Measurements from ENCODE around the gene SZRD1. TPM values are rescaled to one million over a fixed set of nuclear protein-coding genes. Genes with fewer than 3 reads are reported as not detected.

Gene SZRD1
- total and polyA plus RNA-seq, 9 of the 15 experiments (the other 6 are each of a cell fraction or from before 2014, with no cell fraction given), result 3.9 to 149 (median 82.5) TPM

DNA sequence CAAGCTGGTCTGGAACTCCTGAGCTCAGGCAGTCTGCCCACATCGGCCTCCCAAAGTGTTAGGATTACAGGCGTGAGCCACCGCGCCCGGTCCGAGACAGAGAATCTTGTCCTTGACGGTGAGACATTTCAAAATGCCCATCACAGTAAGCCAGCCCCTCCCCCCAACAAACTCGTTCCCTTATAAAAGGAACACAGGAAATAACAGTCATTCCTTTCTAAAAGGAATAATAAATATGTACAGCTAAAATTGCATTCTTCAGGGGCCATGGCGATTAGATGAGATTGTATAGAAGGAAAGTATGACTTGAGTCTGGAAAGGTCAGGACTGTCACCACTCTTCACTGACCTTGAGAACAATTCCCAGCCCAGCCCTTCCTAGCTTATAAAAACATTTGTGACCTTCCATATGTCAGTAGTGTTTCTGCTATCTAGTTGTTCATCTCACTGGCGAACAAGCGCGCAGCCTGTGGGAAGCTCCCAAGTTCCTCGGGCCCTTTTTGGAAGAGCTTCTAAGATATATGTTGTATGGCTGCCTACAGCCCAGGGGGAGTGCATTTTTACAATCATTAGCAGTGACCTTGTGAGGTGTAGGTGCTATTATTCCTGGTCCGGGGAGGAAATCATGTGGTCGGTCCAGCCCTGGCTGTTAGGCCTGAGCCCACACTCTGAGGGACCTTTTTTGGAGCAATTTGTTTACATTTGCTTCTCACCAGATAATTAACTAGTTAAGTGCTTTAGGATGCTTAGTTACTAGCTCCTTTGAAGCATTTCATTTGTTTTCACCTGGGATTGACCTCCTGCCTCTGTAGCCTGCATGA lies 8.7 kb downstream of the SZRD1 start:
- Histone ChIP-seq H3K27me3 (ENCODE audit: control insufficient read depth in 2 of 2, insufficient read depth in 2 of 2, low read length in 2 of 2) (no peaks in the 10 kb centered on the region), H4K20me1 (replicated peaks; ENCODE audit: control insufficient read depth, insufficient read depth, low read length) (peaks cover 47% of the 10 kb centered on the region), H3K36me3 (ENCODE audit: control insufficient read depth, insufficient read depth, low read length) (peaks cover 37% of the 10 kb centered on the region; the same call in 2 of the 3 replicates), H3K9me3 (replicated peaks; ENCODE audit: control insufficient read depth, insufficient read depth, low read depth, low read length) (no peaks in the 10 kb centered on the region), H3K79me2 (ENCODE audit: control insufficient read depth, insufficient read depth, low read length) (peaks cover 96% of the 10 kb centered on the region), H3K4me2 (ENCODE audit: insufficient read depth, low read length) (no peak overlapping the region), H3K9ac (ENCODE audit: insufficient read depth in 1 of 2, low read depth in 2 of 2, low read length in 2 of 2) (peak overlapping the region in 1 of 2 experiments; percentile 72; a peak in 1 of 4 replicates), H3K27ac (ENCODE audit: extremely low read depth, low read depth, low read length) (peak overlapping the region; percentile 18; the same call in 1 of the 3 replicates), H3K4me3 (no peak overlapping the region), H3K4me1 (replicated peaks in 1 of 2; ENCODE audit: control insufficient read depth in 2 of 2, insufficient read depth in 2 of 2, low read length in 2 of 2) (peaks cover 22 to 24% of the 10 kb centered on the region in 2 experiments), H2AFZ (ENCODE audit: low read depth, low read length) (no peak overlapping the region), H3K9me1 (ENCODE audit: control insufficient read depth, insufficient read depth, low read length) (peaks cover 3% of the 10 kb centered on the region)
- BruUV-seq (replicated peaks), result no TSS peak
- ATAC-seq, result peak; percentile 14; the same call in 1 of the 3 replicates
- intact Hi-C loops (cut with micrococcal nuclease), result no loop called here
- TF ChIP-seq HDGF (IDR thresholded peaks at IDR 0.05) (no peak), STAT5A (IDR thresholded peaks at IDR 0.05; ENCODE audit: borderline replicate concordance, low read length) (no peak), ESRRA (IDR thresholded peaks at IDR 0.05; ENCODE audit: borderline replicate concordance, low read depth) (peak; percentile 94), EZH2 (IDR thresholded peaks at IDR 0.05; ENCODE audit: borderline replicate concordance, low read depth, low read length) (no peak), MTA3 (IDR thresholded peaks at IDR 0.05; ENCODE audit: borderline replicate concordance) (0 out of 2 replicates have a peak, but pooled peaks have one; percentile 3), CLOCK (CRISPR knock-in tag; IDR thresholded peaks at IDR 0.05; ENCODE audit: borderline replicate concordance) (no peak)
- TF ChIP-seq, protein P1, sequence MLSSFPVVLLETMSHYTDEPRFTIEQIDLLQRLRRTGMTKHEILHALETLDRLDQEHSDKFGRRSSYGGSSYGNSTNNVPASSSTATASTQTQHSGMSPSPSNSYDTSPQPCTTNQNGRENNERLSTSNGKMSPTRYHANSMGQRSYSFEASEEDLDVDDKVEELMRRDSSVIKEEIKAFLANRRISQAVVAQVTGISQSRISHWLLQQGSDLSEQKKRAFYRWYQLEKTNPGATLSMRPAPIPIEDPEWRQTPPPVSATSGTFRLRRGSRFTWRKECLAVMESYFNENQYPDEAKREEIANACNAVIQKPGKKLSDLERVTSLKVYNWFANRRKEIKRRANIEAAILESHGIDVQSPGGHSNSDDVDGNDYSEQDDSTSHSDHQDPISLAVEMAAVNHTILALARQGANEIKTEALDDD (IDR thresholded peaks at IDR 0.05), result peak; percentile 63
- ChIA-PET CTCF (ENCODE audit: low intra/inter-chr PET ratio) (no interaction called here), POLR2A (interaction anchor here (0.6 to 4.1 kb wide), 13 partner anchors 8 to 268 kb away, joined by 3 to 18 read pairs (median 3); partner anchors contain the start of gene SZRD1)
- DNase-seq (ENCODE audit: extremely low read depth in 1 of 4, low spot score in 3 of 4), result peak in 1 of 4 experiments; percentile 8
- no peak for FAIRE-seq
- WGBS (ENCODE audit: insufficient coverage, low coverage, missing lambda C conversion rate), result 65% methylated on average over 15 of the region's 15 CpGs
- in situ Hi-C loops (cut with MboI), result no loop called here
